Heart left ventricle (tissue), 16 donors: Measurements from ENCODE around the gene NCSTN. TPM values are rescaled to one million over a fixed set of nuclear protein-coding genes. Genes with fewer than 3 reads are reported as not detected.
A peak's percentile ranks its signal among the peaks of the same experiment; 100 is the strongest.

Experiments used
- ATAC-seq, 4 donors: fragments of 200-7000 bp; cut with Tn5 transposase; one replicate each; pipeline ENCODE4 v1.9.1; 2020 to 2022; ENCODE audit warnings: moderate library complexity in 4 of 4, mild to moderate bottlenecking in 3 of 4, moderate number of reproducible peaks in 1 of 4
- DNase-seq, 5 donors: peaks; one replicate each; pipeline ENCODE4 v3.0.0-alpha.2; 2020
- H3K27ac ChIP-seq, 12 donors: fragments of 200-600 bp; sonication (generic) in 4 of 12; one replicate each; pipeline versions ENCODE4 v1.5.0 to v1.8.0; 2016 to 2022; ENCODE audit warnings: mild to moderate bottlenecking in 2 of 12
- H3K27me3 ChIP-seq, 9 donors: fragments of 200-600 bp; sonication (generic) in 2 of 9; one replicate each; pipeline versions ENCODE4 v1.5.1 to v1.8.0; 2016 to 2022; ENCODE audit warnings: mild to moderate bottlenecking in 3 of 9
- H3K36me3 ChIP-seq, 9 donors: fragments of 200-600 bp; sonication (generic) in 2 of 9; one replicate each; pipeline versions ENCODE4 v1.5.0 to v1.8.0; 2018 to 2022; ENCODE audit warnings: mild to moderate bottlenecking in 2 of 9
- H3K4me1 ChIP-seq, 12 donors: fragments of 200-600 bp; sonication (generic) in 4 of 12; one replicate each; pipeline versions ENCODE4 v1.5.0 to v1.8.0; 2016 to 2022; ENCODE audit warnings: mild to moderate bottlenecking in 3 of 12
- H3K4me3 ChIP-seq, 12 donors: fragments of 200-600 bp; sonication (generic) in 4 of 12; one replicate each; pipeline versions ENCODE4 v1.5.0 to v1.8.0; 2017 to 2022; ENCODE audit warnings: mild to moderate bottlenecking in 9 of 12, moderate library complexity in 4 of 12
- H3K9me3 ChIP-seq, 12 donors: fragments of 200-600 bp; sonication (generic) in 4 of 12; one replicate each; pipeline versions ENCODE4 v1.5.0 to v1.8.0; 2016 to 2022; ENCODE audit warnings: mild to moderate bottlenecking in 1 of 12
- POLR2A ChIP-seq, 2 donors: fragments of 450-650 bp; IDR thresholded peaks; one replicate each; pipeline ENCODE4 v1.6.1; 2017; ENCODE audit warnings: antibody characterized with exemption in 2 of 2, mild to moderate bottlenecking in 2 of 2, moderate library complexity in 2 of 2
- WGBS, 4 donors: extraction: QIAGEN DNeasy Blood & Tissue Kit in 2 of 4; methylation state at CpG; one replicate each; pipeline versions ENCODE4 v1.1.5 to v1.1.7; 2013 to 2018; 5-methylcytosine and 5-hydroxymethylcytosine counted together
- intact Hi-C, 10 donors: fragments of 100-400 bp; cut with DNase I; formaldehyde crosslinking; loops; one replicate each; pipeline versions ENCODE4 v1.11.1 to v1.14.2; 2022
- polyA plus RNA-seq, 2 donors: library from polyadenylated mRNA; stranded (reverse); fragments of 200-250 nt; gene quantifications; one replicate each; pipeline ENCODE4 v1.2.3, GENCODE V29; 2013
- total RNA-seq, 9 donors: library from RNA; depleted of rRNA in 2 of 9; stranded (reverse); fragments of >200 nt in 2 of 9; fragmentation: NEBNext Ultra II Directional in 3 of 9; extraction: Animal tissue kit (Norgen Biotek cat#: 25700) in 3 of 9; gene quantifications; one replicate each; pipeline versions ENCODE4 v1.1.0 to v1.2.4, GENCODE V29; 2016 to 2023
- TF ChIP-seq, protein P1 (sequence below), 12 donors: fragments of 200-600 bp; sonication (generic) in 4 of 12; IDR thresholded peaks; one replicate each; pipeline versions ENCODE4 v1.5.0 to v1.8.0; 2018 to 2022; ENCODE audit warnings: antibody characterized with exemption in 12 of 12, mild to moderate bottlenecking in 5 of 12
- donor health status: ischemic (EF 13 %, LVEDD 7.1; RV severe dilation, severe dysfunction).
- donor health status: healthy with polysubstance abuse.
- donor health status: DM: no; HTN: yes; CAD: no.
- donor health status: DM: no; HTN: no; CAD: no.
- donor health status: ischemic (EF 25% LVEDD 6.9; RV normal size, moderate dysfunction).
- donor health status: ischemic (EF 25% LVEDD 5.7; RV mildly dilated, moderate dysfunction).
- donor health status: healthy.
- donor health status: DM: yes; HTN: yes; CAD: no.
- donor health status: ischemic (EF 35%, LVEDD 5.7; RV mildly dilated, moderate dysfunction).
- donor health status: nonischemic (EF 11% LVEDD 7.7; RV severe dilation, severe dysfunction).
- donor health status: DM: yes; HTN: yes; CAD: no.
- donor health status: PGD.
- donor health status: ischemic (EF 29% LVEDD 5.4; RV normal size, mild dysfunction).
- donor health status: nonischemic (EF 23%, LVEDD 6.1; RV moderate dilation, normal function).

NCSTN gene
- total and polyA plus RNA-seq, 11 donors = 47.3 to 101 (median 70.8) TPM

DNA sequence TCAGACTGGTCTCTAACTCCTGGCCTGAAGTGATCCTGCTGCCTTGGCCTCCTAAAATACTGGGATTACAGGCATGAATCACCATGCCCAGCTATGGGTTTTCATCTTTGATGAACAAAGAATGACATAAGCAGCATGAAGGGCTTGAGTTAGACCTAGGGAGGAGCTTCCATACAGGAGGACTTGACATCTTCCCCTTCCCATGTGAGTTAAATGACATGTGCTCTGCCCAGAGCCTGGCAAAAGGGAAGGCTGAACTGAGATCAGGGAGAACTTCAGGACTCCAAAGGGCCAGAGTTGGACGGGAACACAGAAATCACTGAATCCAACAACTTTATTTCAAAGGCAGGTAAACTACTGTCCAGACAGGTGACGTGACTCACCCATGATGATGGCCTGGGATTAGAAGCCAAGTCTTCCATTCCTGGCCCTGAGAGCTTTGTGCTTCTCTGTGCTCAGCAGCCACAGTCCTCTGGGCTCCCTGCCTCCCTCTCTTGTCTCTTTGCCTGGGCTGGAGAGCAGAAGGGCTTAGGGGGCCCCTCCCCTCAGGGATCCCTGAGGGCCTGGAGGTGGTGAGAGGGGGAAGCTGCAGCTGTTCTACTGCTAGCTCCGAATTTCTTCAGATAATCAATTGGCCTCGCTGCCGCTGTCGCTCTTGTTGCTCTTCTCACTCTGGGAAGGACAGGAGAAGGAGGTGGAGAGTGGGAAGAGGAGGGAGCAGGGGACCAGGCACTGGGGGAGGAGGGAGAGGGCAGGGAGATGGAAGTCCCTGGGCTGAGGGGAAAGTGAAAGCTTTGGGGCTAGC lies 31.3 kb downstream of the NCSTN start:
- Histone ChIP-seq H3K4me1 (peaks cover 0 to 23% (median 10%) of the 10 kb centered on the region in 12 donors), H3K27ac (peak overlapping the region in 2 of 12 donors; percentile 9 to 43), H3K27me3 (peaks cover 0 to 13% (median 3%) of the 10 kb centered on the region in 9 donors), H3K36me3 (no peaks in the 10 kb centered on the region), H3K4me3 (no peak overlapping the region), H3K9me3 (no peaks in the 10 kb centered on the region)
- peak in 1 of 5 donors; percentile 44 for DNase-seq
- ATAC-seq = no peak
- intact Hi-C loops = loop anchor here in 8 of 10 donors (2.0 to 10.0 kb wide), 8 partner anchors 180 to 290 kb away; partner anchors contain the start of genes KCNJ9 (in 3 of the 8), CASQ1 (in 2 of the 8) and IGSF8 (in 1 of the 8)
- TF ChIP-seq, protein P1, sequence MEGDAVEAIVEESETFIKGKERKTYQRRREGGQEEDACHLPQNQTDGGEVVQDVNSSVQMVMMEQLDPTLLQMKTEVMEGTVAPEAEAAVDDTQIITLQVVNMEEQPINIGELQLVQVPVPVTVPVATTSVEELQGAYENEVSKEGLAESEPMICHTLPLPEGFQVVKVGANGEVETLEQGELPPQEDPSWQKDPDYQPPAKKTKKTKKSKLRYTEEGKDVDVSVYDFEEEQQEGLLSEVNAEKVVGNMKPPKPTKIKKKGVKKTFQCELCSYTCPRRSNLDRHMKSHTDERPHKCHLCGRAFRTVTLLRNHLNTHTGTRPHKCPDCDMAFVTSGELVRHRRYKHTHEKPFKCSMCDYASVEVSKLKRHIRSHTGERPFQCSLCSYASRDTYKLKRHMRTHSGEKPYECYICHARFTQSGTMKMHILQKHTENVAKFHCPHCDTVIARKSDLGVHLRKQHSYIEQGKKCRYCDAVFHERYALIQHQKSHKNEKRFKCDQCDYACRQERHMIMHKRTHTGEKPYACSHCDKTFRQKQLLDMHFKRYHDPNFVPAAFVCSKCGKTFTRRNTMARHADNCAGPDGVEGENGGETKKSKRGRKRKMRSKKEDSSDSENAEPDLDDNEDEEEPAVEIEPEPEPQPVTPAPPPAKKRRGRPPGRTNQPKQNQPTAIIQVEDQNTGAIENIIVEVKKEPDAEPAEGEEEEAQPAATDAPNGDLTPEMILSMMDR (IDR thresholded peaks at IDR 0.05) = no peak
- no peak for TF ChIP-seq POLR2A (IDR thresholded peaks at IDR 0.05)
- 45 to 56% (median 53%) methylated on average over 6 of the region's 6 CpGs for WGBS, 4 donors

DNA sequence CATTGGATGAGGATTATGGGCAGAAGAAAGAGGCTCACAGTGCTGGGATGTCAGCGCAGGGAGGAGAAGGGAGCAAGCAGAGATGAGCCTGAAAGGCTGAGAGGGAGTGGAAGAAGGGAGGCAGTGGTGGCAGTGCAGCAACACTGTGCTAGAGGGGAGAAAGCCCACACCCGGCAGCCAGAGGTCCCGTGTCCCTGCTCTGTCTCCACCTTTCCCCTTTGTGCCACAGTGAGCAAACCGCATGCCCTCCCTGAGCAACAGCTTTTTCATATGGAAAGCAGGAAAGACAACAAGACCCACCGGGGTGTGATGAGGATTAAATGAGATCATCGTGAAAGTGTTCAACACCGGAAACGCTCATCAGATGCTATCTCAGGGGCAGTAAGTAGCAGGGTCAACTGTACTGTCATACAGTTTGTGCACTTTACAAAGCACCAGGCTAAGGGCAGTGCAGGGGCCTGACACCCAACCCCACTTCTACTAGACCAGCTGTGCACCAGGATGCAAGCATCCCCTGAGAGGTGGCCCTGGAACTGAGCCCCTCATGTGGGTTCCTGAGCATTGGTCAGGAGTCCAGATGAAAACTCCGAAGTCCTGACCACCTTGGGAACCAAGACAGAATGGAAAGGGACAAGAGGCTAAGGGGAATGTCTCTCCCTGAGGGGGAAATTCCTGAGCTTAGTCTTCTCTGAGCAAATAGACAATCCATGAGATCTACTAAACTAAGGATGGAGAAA lies 32.8 kb downstream of the NCSTN start:
- Histone ChIP-seq H3K4me3 (peak overlapping the region in 1 of 12 donors; percentile 20), H3K36me3 (no peaks in the 10 kb centered on the region), H3K4me1 (peaks cover 0 to 23% (median 10%) of the 10 kb centered on the region in 12 donors), H3K27ac (peak overlapping the region in 6 of 12 donors; percentile 11 to 78 (median 42)), H3K9me3 (no peaks in the 10 kb centered on the region), H3K27me3 (peaks cover 0 to 6% (median under 1%) of the 10 kb centered on the region in 9 donors)
- intact Hi-C loops = loop anchor here in 8 of 10 donors (2.0 to 10.0 kb wide), 9 partner anchors 181 to 291 kb away; partner anchors contain the start of genes KCNJ9 (in 3 of the 8), CASQ1 (in 2 of the 8) and IGSF8 (in 1 of the 8)
- peak in 3 of 4 donors; percentile 17 to 38 (median 27) for ATAC-seq
- DNase-seq = no peak
- 16 to 21% (median 18%) methylated on average over 9 of the region's 9 CpGs for WGBS, 4 donors
- no peak for TF ChIP-seq POLR2A (IDR thresholded peaks at IDR 0.05)
- TF ChIP-seq, protein P1 (IDR thresholded peaks at IDR 0.05) = no peak

DNA sequence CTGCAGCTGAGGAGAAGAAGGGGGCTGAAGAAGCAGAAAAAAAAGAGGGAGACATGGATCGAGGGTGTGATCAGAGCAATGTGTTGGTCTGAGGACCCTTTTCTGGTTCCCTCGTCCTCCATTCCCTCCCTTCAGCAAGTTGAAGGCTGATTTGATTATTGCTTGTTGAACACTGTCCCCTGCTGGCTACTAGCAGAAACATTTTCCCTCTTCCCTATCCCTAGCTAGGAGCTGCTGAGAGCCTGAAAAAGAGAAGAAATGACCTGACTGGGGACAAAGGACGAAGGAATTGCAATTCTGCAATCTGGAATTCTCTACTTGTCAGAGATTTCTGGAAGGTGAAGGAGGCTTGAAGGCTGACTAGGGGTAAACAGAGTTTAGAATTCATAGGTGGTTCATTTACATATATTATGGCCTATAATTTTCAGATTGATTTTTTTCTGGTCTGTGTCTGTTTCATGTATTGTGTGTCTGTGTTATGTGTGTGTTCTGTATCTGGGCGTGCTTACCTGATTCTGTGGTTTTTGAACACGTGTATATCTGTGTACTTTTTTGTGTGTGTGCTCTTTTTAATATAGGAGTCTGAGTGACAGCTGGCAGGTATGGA lies 33.4 kb downstream of the NCSTN start:
- H3K9me3 ChIP-seq = no peaks in the 10 kb centered on the region
- peaks cover 0 to 3% (median 0%) of the 10 kb centered on the region in 9 donors for H3K27me3 ChIP-seq
- TF ChIP-seq, protein P1 (IDR thresholded peaks at IDR 0.05) = peak; percentile 68 to 95 (median 88)
- TF ChIP-seq POLR2A (IDR thresholded peaks at IDR 0.05) = no peak
- no peaks in the 10 kb centered on the region for H3K36me3 ChIP-seq
- H3K27ac ChIP-seq = peak overlapping the region in 4 of 12 donors; percentile 11 to 42 (median 40)
- no peak for DNase-seq
- 5 to 15% (median 12%) methylated on average over 5 of the region's 5 CpGs for WGBS, 4 donors
- ATAC-seq = peak; percentile 56 to 86 (median 80)
- H3K4me3 ChIP-seq = peak overlapping the region in 1 of 12 donors; percentile 20
- peaks cover 0 to 23% (median 10%) of the 10 kb centered on the region in 12 donors for H3K4me1 ChIP-seq
- intact Hi-C loops = loop anchor here in 8 of 10 donors (2.0 to 10.0 kb wide), 8 partner anchors 182 to 292 kb away; partner anchors contain the start of genes KCNJ9 (in 3 of the 8), CASQ1 (in 2 of the 8) and IGSF8 (in 1 of the 8)
